OCI-LY3 (cell line): ENCODE measurements around the gene ARHGAP28.

Source experiments
- H2AFZ ChIP-seq: fragments of 200-600, 300-600 bp; shearing (Covaris generic); 2 replicates; pipeline ENCODE4 v1.6.0; 2014; ENCODE audit warnings: antibody characterized with exemption, low read depth, low read length
- H3K27ac ChIP-seq: fragments of 200-600, 300-600 bp; sonication (generic); 2 replicates; pipeline ENCODE4 v1.5.1; 2014; ENCODE audit warnings: mild to moderate bottlenecking, low read length, moderate library complexity, mixed read lengths
- H3K27me3 ChIP-seq: fragments of 200-600, 300-600 bp; sonication (generic); 2 replicates; pipeline ENCODE4 v1.6.1; 2014; ENCODE audit warnings: low read depth, low read length, mixed read lengths
- H3K36me3 ChIP-seq: fragments of 200-600, 300-600 bp; sonication (generic); replicated peaks from 2 replicates; pipeline ENCODE3; 2014; ENCODE audit warnings: low read depth, low read length, mixed read lengths
- H3K4me1 ChIP-seq: fragments of 300-600, 200-600 bp; sonication (generic); 2 replicates; pipeline ENCODE4 v1.6.1; 2014; ENCODE audit warnings: low read length, mixed read lengths
- H3K4me2 ChIP-seq: fragments of 200-600, 300-600 bp; sonication (generic); 2 replicates; pipeline ENCODE4 v1.6.1; 2014; ENCODE audit warnings: low read length, mixed read lengths
- H3K4me3 ChIP-seq: fragments of 300-600, 200-600 bp; sonication (generic); 2 replicates; pipeline ENCODE4 v1.5.1; 2014; ENCODE audit warnings: antibody characterized with exemption, mild to moderate bottlenecking, low read length, moderate library complexity
- H3K79me2 ChIP-seq: fragments of 300-600, 200-600 bp; shearing (Covaris generic); 2 replicates; pipeline ENCODE4 v1.6.1; 2014; ENCODE audit warnings: mild to moderate bottlenecking, low read length, mixed read lengths
- H3K9ac ChIP-seq: fragments of 300-600, 200-600 bp; shearing (Covaris generic); 2 replicates; pipeline ENCODE4 v1.6.0; 2014; ENCODE audit warnings: mild to moderate bottlenecking, low read length, moderate library complexity
- H3K9me3 ChIP-seq: fragments of 200-600, 300-600 bp; shearing (Covaris generic); 2 replicates; pipeline ENCODE4 v1.6.1; 2014; ENCODE audit warnings: low read length, mixed read lengths; ENCODE audit not compliant: insufficient read depth
- H4K20me1 ChIP-seq: fragments of 200-600, 300-600 bp; sonication (generic); 2 replicates; pipeline ENCODE4 v1.6.1; 2016; ENCODE audit warnings: low read length, mixed read lengths; ENCODE audit not compliant: insufficient read depth
- CTCF ChIP-seq: fragments of 200-600, 300-600 bp; sonication (generic); IDR thresholded peaks from 2 replicates; pipeline ENCODE4 v1.5.1; 2014; ENCODE audit warnings: antibody characterized with exemption, low read length, low read depth
- EZH2phosphoT487 ChIP-seq: fragments of 200-600 bp; shearing (Covaris generic); IDR thresholded peaks from 2 replicates; pipeline ENCODE4 v1.6.1; 2018; ENCODE audit warnings: antibody characterized with exemption, mixed run types, low read depth

ARHGAP28 gene

DNA sequence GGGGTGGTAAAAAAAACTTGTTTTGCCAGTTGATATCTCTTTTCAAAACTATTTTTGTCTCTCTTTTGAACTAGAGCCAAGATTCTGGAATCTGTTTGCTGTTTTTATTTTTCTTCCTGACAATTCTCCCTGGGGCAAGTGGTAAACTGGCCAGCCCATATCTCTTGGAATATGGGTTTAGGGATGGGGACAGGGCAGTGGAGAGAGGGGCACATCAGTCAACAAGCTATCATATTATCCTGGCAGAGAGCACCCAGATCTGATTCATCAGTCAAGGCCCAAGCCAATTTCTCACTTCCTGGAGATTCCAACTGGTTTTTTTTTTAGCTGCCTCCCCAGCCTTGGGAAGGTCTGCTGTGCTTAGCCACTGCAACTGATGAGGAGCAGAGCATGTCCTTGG, 52.3 kb downstream of the ARHGAP28 start:
- Histone ChIP-seq H3K4me2 (no peak overlapping the region), H3K27me3 (no peaks in the 10 kb centered on the region), H3K79me2 (no peaks in the 10 kb centered on the region), H3K4me3 (no peak overlapping the region), H4K20me1 (no peaks in the 10 kb centered on the region), H3K9ac (no peak overlapping the region), H3K27ac (no peak overlapping the region), H3K36me3 (no peaks in the 10 kb centered on the region), H3K4me1 (no peaks in the 10 kb centered on the region), H3K9me3 (no peaks in the 10 kb centered on the region), H2AFZ (no peak overlapping the region)
- TF ChIP-seq EZH2phosphoT487: no peak
- TF ChIP-seq CTCF: no peak

GRCh38 chr18:6782861-6783260, 53.3 kb downstream of the ARHGAP28 start:
- no peak overlapping the region for H3K4me3 ChIP-seq
- no peaks in the 10 kb centered on the region for H3K79me2 ChIP-seq
- no peaks in the 10 kb centered on the region for H3K27me3 ChIP-seq
- no peak for TF ChIP-seq CTCF
- no peaks in the 10 kb centered on the region for H3K36me3 ChIP-seq
- no peak overlapping the region for H3K27ac ChIP-seq
- H3K4me1 ChIP-seq: no peaks in the 10 kb centered on the region
- H2AFZ ChIP-seq: no peak overlapping the region
- no peak overlapping the region for H3K9ac ChIP-seq
- no peaks in the 10 kb centered on the region for H4K20me1 ChIP-seq
- no peak overlapping the region for H3K4me2 ChIP-seq
- no peaks in the 10 kb centered on the region for H3K9me3 ChIP-seq

GRCh38 chr18:6784046-6784445, 54.5 kb downstream of the ARHGAP28 start:
- Histone ChIP-seq H3K9me3 (no peaks in the 10 kb centered on the region), H3K36me3 (no peaks in the 10 kb centered on the region), H3K9ac (no peak overlapping the region), H3K79me2 (no peaks in the 10 kb centered on the region), H2AFZ (no peak overlapping the region), H3K4me3 (no peak overlapping the region), H3K4me1 (no peaks in the 10 kb centered on the region), H3K27me3 (no peaks in the 10 kb centered on the region), H3K4me2 (no peak overlapping the region), H3K27ac (no peak overlapping the region), H4K20me1 (no peaks in the 10 kb centered on the region)
- TF ChIP-seq EZH2phosphoT487 (no peak), CTCF (no peak)

GRCh38 chr18:6785001-6785400, 55.5 kb downstream of the ARHGAP28 start:
- Histone ChIP-seq H2AFZ (no peak overlapping the region), H3K4me3 (no peak overlapping the region), H3K27ac (no peak overlapping the region), H3K36me3 (no peaks in the 10 kb centered on the region), H3K9me3 (no peaks in the 10 kb centered on the region), H4K20me1 (no peaks in the 10 kb centered on the region), H3K27me3 (no peaks in the 10 kb centered on the region), H3K4me2 (no peak overlapping the region), H3K9ac (no peak overlapping the region), H3K4me1 (no peaks in the 10 kb centered on the region), H3K79me2 (no peaks in the 10 kb centered on the region)
- TF ChIP-seq EZH2phosphoT487 (no peak), CTCF (no peak)
